Stimulated activated CD4-positive, alpha-beta T cell treated with anti-CD3 and anti-CD28 coated beads, Interleukin-4, amount 100 ng/mL, for 4 hours (primary cell): ENCODE data around the gene TOR1A.
A peak's percentile ranks its signal among the peaks of the same experiment; 100 is the strongest.

Source experiments
- DNase-seq, 2 experiments: peaks; one replicate each; pipeline ENCODE4 v3.0.0-alpha.2; 2020

TOR1A gene

GRCh38 chr9:129823935-129824601, at the start of gene TOR1A:
Gene TOR1A, minus strand, starts transcription at chr9:129824136. Its CDS starts 51 bp downstream, at chr9:129824085.
- DNase-seq: peak; percentile 89 to 90

GRCh38 chr9:129871046-129871445, 47.1 kb upstream of the TOR1A start:
- DNase-seq: no peak

GRCh38 chr9:129869585-129870501, 45.9 kb upstream of the TOR1A start:
- DNase-seq: no peak

DNA sequence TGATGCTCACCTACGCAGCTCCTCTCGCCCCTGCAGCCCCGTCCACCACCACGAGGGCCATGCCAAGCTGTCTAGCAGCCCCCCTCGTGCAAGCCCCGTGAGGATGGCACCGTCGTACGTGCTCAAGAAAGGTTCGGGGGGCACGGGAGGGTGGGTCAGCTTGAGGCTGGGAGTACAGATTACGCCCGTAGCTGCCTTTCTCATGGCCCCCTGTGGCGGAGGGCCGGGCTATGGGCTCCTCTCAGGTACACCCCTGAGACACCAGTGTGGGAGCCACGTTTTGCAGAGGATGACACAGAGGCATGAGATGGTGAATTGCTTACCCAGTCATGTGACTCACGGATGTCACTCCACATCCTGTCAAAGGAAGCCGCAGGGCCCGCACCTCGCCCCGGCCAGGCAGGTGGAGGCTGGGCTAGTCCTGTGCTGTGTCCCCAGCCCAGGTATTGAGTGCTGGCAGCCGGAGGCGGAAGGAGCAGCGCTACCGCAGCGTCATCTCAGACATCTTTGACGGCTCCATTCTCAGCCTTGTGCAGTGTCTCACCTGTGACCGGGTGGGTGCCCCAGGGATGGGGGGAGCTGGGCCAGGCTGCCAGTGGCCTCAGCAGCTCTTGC, 45.0 kb upstream of the TOR1A start:
- peak; percentile 74 to 91 for DNase-seq

GRCh38 chr9:129868023-129868871, 44.3 kb upstream of the TOR1A start:
- no peak for DNase-seq

- DNase-seq: peak in 1 of 2 experiments; percentile 22
Observed at GRCh38 chr9:129867136-129868022, 43.4 kb upstream of the TOR1A start.

- DNase-seq: peak in 1 of 2 experiments; percentile 54
Observed at GRCh38 chr9:129866394-129867135, 42.6 kb upstream of the TOR1A start.

DNA sequence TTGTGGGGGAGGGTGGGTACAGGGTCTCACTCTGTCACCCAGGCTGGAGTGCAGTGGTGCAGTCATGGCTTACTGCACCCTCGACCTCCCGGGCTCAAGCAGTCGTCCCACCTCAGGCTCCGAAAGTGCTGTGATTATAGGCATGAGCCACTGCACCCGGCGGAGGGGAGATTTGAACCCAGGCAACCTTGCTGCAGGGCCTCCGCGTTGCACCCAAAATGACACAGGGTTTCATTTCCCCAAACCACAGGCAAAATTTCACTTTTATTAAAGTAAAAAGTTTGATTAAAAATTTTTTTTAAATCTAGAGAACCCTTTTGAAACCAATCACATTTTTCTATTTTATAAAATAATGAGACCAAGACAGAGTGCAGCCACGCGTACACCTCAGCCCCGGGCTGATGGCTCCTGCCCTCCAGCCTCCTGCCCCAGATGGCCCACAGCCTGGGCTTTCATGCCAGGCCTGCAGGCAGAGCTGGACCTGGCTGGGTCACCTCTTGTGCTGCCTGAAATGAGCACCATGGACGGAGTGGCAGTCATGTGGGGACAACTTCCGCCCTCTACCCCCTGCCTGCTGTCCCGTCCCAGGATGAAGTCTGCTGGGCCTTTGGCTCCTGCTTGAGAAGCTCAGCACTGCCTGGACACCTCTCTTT, 41.9 kb upstream of the TOR1A start:
- no peak for DNase-seq

GRCh38 chr9:129864991-129865647, 41.2 kb upstream of the TOR1A start:
- no peak for DNase-seq

DNA sequence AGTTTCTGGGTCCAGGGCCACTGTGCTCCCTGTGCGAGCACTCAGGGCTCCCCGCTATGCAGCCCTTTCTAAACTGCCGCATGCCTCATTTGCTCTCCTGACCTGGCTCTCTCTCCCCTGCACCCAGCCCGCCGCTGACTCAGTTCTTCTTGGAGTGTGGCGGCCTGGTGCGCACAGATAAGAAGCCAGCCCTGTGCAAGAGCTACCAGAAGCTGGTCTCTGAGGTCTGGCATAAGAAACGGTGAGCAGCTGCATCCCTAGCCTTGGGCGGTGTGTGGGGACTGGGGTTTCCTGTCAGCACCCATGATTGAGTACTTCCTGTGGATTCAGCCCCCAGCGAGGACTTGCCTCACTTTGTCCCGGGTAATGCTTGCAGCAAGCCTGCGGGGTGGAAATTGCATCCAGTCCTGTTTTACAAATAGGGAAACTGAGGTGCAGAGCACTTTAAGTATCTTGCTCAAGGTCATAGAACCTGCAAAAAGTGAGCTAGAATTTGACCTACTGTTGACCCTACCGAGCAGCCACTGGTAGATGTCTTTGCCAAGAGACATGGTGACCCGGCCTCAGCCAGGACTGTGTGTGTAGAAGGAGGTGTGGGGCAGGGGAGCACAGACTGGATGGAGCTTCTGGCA, 39.2 kb upstream of the TOR1A start:
- DNase-seq: peak; percentile 45 to 56

DNA sequence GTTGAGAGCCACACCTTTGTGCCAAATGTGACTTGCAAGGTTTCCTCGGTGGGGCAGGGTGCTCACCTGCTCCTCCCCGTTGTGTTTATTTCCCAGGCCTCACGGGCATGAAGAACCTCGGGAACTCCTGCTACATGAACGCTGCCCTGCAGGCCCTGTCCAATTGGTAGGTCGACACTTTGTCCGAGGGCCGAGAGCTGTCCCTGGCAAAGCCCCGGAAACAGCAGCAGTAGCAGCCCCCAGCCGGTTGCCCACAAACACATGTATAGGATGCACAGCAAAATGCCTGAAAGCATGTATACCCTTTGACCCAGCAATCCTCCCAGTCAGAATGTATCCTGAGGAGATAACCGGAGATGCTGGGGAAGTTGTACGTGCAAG, 37.5 kb upstream of the TOR1A start:
- no peak for DNase-seq

- no peak for DNase-seq
Observed at GRCh38 chr9:129860653-129861446, 36.9 kb upstream of the TOR1A start.

DNA sequence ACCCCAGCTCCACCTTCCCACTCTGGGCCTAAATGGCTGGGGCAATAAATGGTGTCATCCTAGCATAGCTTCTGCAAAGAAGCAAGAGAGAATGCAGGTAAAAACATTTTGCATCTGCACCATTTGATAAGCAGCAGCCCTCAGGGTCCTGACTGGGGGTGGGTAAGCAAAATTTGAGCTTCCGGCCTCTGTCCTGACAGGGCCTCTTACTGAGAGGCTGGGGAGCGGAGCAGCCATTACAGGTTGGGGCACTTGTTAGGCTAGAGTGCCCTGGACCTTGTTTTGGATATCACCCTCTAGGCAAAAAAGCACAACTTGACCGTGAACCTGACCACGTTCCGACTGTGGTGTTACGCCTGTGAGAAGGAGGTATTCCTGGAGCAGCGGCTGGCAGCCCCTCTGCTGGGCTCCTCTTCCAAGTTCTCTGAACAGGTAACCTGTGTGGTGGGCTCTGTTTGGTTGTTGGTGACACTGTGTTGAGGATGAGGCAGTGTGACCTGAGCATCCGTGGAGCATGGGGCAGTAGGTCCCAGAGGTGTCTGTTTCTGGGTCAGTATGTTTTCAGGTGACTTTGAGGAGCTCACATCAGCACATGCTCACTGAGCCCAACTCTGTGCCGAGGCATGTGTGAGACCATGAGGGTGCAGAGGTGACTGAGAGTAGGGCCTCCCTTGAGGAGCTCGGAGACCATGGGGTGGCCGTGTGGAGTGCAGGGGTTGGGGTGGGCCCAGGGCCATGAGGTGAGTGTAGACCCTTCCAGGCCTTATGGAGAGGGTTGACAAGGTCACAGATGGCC, 34.4 kb upstream of the TOR1A start:
- DNase-seq: no peak

DNA sequence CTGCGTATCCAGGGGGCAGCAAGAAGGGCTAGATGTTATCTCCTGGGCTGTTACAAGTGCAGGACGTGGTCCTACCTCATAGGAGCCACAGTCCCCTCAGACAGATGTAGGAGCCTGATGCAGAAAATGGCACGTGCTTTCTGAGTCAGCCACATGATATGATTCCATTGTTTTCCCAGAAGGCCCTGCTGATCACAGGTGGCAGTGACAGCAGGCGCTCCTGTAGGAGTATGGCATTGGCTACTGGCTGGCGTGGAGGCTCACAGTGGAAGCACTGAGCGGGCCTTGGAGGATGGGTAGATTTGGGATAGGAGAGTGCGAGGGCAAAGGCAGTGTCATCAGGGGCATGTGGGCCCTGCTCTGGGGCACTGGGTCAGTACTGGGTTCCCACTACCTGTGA, 33.3 kb upstream of the TOR1A start:
- DNase-seq: no peak

DNA sequence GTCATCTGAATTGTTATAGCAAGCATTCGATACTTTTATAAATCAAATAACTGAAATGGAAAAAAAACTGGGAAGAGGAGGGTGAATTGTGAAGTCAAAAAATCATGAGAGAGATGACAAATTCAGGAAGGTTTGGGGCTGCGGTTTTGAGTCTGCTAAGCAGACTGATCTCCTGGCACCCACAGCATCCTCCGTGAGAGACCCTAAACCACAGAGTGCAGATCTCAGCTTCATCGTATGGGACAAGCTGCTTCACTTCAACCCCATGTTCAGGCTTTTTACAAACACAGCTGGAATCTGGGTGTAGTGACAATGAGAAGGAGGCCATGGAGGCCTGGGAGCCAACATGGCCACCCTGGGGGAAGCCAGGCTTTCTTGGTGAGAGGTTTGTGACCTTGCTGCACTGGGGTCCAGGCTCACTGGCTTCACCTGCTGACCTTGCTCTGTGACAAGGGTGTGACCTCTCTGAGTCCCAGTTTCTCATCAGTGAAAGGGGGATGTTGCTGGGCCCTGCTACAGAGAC, 30.7 kb upstream of the TOR1A start:
- no peak for DNase-seq

DNA sequence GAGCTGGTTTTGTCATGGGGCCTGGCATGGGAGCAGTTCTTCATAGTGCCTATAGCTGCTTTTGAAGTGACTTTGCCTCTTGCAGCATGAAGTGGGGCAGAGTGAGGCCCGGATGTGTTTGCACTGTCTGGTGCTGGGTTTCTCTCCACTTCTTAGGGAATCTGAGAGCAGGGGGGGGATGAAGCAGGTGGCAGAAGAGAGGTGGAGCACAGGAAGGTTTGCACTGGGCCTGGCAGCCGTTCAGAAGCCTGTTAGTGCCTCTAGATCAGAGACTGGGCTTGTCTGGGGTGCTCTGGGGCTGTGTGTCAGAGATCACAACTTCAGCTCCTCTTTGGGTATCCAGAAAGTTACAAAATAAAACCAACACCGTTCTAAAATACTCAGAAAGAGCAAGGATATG, 29.7 kb upstream of the TOR1A start:
- DNase-seq: no peak

- no peak for DNase-seq
Observed at GRCh38 chr9:129852579-129852978, 28.6 kb upstream of the TOR1A start.
